ENCODE data around the gene TBL3. TPM values are rescaled to one million over a fixed set of nuclear protein-coding genes. Genes with fewer than 3 reads are reported as not detected.

TBL3 gene
- polyA plus RNA-seq, 2 of the 4 experiments (the other 2 are of a cell fraction): 21.9 to 42.8 TPM

DNA sequence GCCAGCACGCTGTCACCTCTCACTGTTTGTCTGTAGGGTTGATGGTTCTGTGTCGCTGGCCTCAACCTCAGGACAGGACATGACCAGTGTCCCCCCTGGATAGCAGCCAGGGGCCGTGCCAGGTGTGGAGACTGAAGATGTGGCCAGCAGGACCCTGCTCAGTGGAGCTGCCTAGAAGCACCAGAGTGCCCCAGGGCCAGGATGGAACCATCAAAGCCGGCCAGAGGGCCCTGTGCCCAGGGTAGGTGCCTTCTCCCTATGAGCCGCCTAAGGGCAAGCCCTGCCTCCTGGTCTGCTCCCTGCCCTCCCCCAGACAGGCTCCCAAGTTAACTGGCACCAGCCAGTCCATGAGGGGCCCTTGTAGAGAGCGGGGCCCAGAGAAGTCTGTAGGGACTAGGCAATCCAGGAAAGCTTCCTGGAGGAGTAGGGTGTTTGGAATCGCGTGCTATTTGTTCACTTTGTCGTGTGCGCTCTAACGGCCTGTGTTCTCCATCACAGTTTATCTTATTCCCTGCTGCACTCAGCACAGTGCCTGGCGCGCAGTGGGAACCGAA lies 13.1 kb upstream of the TBL3 start:
- POLR2A ChIA-PET: no interaction called here
- no peak for DNase-seq (ENCODE audit: low read depth in 1 of 2, low spot score in 1 of 2)

DNA sequence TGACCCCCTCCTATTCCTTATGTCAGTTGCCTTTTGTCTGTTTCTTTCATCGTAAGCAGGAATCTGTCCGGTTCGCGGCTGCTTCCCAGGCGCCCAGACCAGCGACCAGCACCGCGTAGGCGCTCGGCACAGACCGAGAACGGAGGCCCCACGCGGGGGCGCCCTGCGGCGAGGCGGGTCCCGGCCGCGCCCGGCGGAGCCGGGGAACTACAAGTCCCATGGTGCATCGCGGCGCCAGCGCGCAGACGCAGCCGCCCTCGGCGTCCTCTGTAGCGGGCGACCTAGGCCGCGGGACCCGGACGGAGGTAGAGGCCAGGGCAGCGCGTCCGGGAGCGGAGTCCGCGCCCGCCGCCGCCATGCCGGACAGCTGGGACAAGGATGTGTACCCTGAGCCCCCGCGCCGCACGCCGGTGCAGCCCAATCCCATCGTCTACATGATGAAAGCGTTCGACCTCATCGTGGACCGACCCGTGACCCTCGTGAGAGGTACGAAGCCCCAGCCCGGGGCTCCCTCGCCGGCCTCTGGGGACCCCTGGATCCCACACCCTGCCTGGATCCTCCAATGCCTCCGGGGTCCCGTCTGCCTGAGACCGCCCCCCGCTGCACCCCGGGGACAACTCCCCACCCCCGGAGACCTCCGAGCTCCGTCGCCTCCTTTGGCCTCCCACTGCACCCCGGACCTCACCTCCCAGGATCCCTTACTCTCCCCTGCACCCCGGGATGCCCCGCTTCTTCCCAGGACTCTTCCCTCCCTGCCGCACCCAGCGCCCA lies 12.4 kb upstream of the TBL3 start, which contains the start of gene NDUFB10:
TSS of gene NDUFB10 (plus strand) at position 270 of the 771 bp plus-strand sequence. CDS start at position 357, 87 bp downstream.
- H3K9me3 ChIP-seq: no peaks in the 10 kb centered on the region
- peak within 1 kb of the TSS; percentile 92 to 97 for H3K27ac ChIP-seq
- peak within 1 kb of the TSS; percentile 94 for H3K4me2 ChIP-seq
- CTCF ChIA-PET: interaction anchor here (0.6 to 3.0 kb wide), 9 partner anchors 9 to 181 kb away, joined by 3 to 9 read pairs (median 5); partner anchors contain the start of gene TBL3
- WGBS (ENCODE audit: missing lambda C conversion rate): under 1% methylated on average over 22 of the region's 79 CpGs
- peak; percentile 76 to 94 for DNase-seq (ENCODE audit: low read depth in 1 of 2, low spot score in 1 of 2)
- peak within 1 kb of the TSS; percentile 88 for H3K4me3 ChIP-seq
- peaks cover 30% of the 10 kb centered on the region for H3K4me1 ChIP-seq
- peak; percentile 68 to 83 for ATAC-seq
- TF ChIP-seq POLR2A (IDR thresholded peaks at IDR 0.05; ENCODE audit: low read length): peak; percentile 97
- TF ChIP-seq, protein P1, sequence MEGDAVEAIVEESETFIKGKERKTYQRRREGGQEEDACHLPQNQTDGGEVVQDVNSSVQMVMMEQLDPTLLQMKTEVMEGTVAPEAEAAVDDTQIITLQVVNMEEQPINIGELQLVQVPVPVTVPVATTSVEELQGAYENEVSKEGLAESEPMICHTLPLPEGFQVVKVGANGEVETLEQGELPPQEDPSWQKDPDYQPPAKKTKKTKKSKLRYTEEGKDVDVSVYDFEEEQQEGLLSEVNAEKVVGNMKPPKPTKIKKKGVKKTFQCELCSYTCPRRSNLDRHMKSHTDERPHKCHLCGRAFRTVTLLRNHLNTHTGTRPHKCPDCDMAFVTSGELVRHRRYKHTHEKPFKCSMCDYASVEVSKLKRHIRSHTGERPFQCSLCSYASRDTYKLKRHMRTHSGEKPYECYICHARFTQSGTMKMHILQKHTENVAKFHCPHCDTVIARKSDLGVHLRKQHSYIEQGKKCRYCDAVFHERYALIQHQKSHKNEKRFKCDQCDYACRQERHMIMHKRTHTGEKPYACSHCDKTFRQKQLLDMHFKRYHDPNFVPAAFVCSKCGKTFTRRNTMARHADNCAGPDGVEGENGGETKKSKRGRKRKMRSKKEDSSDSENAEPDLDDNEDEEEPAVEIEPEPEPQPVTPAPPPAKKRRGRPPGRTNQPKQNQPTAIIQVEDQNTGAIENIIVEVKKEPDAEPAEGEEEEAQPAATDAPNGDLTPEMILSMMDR (IDR thresholded peaks at IDR 0.05): peak; percentile 86
- peak; percentile 78 for TF ChIP-seq SMC3 (IDR thresholded peaks at IDR 0.05)
- TF ChIP-seq, protein P2, sequence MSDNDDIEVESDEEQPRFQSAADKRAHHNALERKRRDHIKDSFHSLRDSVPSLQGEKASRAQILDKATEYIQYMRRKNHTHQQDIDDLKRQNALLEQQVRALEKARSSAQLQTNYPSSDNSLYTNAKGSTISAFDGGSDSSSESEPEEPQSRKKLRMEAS (IDR thresholded peaks at IDR 0.05): peak; percentile 72; the same call in 1 of the 2 replicates
- TF ChIP-seq PHF8 (IDR thresholded peaks at IDR 0.05; ENCODE audit: borderline replicate concordance, low read depth): peak; percentile 86; the same call in 1 of the 2 replicates
- TF ChIP-seq, protein P3, sequence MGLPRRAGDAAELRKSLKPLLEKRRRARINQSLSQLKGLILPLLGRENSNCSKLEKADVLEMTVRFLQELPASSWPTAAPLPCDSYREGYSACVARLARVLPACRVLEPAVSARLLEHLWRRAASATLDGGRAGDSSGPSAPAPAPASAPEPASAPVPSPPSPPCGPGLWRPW (IDR thresholded peaks at IDR 0.05): no peak
- peak; percentile 76 to 87; a peak in 4 of 5 replicates for TF ChIP-seq JUN (IDR thresholded peaks at IDR 0.05)
- TF ChIP-seq RAD21 (conservative IDR thresholded peaks at IDR 0.05 in 1 of 2, IDR thresholded peaks at IDR 0.05 in 1 of 2): peak in 1 of 2 experiments; percentile 60; a peak in 4 of 5 replicates
- no peak for TF ChIP-seq CHD4 (IDR thresholded peaks at IDR 0.05; ENCODE audit: borderline replicate concordance)
- TF ChIP-seq, protein P4, sequence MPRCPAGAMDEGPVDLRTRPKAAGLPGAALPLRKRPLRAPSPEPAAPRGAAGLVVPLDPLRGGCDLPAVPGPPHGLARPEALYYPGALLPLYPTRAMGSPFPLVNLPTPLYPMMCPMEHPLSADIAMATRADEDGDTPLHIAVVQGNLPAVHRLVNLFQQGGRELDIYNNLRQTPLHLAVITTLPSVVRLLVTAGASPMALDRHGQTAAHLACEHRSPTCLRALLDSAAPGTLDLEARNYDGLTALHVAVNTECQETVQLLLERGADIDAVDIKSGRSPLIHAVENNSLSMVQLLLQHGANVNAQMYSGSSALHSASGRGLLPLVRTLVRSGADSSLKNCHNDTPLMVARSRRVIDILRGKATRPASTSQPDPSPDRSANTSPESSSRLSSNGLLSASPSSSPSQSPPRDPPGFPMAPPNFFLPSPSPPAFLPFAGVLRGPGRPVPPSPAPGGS (IDR thresholded peaks at IDR 0.05): peak; percentile 93
- no peak for FAIRE-seq
- POLR2A ChIA-PET: interaction anchor here (0.6 to 1.4 kb wide), 2 partner anchors 84 to 177 kb away, joined by 3 to 5 read pairs; partner anchors contain the start of genes NUBP2 and SPSB3

More for the DNA sequence above, 13.1 kb upstream of the TBL3 start:
- H3K4me1 ChIP-seq: peaks cover 30% of the 10 kb centered on the region
- 40% methylated on average over 10 of the region's 14 CpGs for WGBS (ENCODE audit: missing lambda C conversion rate)
- no peak for TF ChIP-seq KDM5A (IDR thresholded peaks at IDR 0.05)
- no peak for TF ChIP-seq PHF8 (IDR thresholded peaks at IDR 0.05; ENCODE audit: borderline replicate concordance, low read depth)
- no peak for TF ChIP-seq ZC3H11A (IDR thresholded peaks at IDR 0.05)
- TF ChIP-seq, protein P4 (IDR thresholded peaks at IDR 0.05): no peak
- TF ChIP-seq, protein P5, sequence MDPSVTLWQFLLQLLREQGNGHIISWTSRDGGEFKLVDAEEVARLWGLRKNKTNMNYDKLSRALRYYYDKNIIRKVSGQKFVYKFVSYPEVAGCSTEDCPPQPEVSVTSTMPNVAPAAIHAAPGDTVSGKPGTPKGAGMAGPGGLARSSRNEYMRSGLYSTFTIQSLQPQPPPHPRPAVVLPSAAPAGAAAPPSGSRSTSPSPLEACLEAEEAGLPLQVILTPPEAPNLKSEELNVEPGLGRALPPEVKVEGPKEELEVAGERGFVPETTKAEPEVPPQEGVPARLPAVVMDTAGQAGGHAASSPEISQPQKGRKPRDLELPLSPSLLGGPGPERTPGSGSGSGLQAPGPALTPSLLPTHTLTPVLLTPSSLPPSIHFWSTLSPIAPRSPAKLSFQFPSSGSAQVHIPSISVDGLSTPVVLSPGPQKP (IDR thresholded peaks at IDR 0.05; ENCODE audit: low read depth, low read length): no peak
- peak; percentile 94 for TF ChIP-seq ZFP36 (IDR thresholded peaks at IDR 0.05; ENCODE audit: borderline replicate concordance, partially characterized antibody)
- TF ChIP-seq, protein P6, sequence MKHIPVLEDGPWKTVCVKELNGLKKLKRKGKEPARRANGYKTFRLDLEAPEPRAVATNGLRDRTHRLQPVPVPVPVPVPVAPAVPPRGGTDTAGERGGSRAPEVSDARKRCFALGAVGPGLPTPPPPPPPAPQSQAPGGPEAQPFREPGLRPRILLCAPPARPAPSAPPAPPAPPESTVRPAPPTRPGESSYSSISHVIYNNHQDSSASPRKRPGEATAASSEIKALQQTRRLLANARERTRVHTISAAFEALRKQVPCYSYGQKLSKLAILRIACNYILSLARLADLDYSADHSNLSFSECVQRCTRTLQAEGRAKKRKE (CRISPR knock-in tag; IDR thresholded peaks at IDR 0.05; ENCODE audit: low read depth): no peak
- TF ChIP-seq HOXA7 (CRISPR knock-in tag; IDR thresholded peaks at IDR 0.05): no peak
- H3K27ac ChIP-seq: peak overlapping the region; percentile 63 to 97; a peak in 5 of 6 replicates
- H3K9me3 ChIP-seq: no peaks in the 10 kb centered on the region
- CTCF ChIA-PET: interaction anchor here (0.6 to 3.0 kb wide), 7 partner anchors 8 to 182 kb away, joined by 3 to 8 read pairs (median 5); partner anchors contain the start of genes GFER and MSRB1
- H3K4me2 ChIP-seq: peak overlapping the region; percentile 94
- H3K4me3 ChIP-seq: 0 out of 3 replicates have a peak overlapping the region, but pooled peaks have one; percentile 88
- ATAC-seq (peak; percentile 1 to 3; a peak in 4 of 6 replicates), FAIRE-seq (no peak)
